ENCODE results near the gene WEE1. TPM values are rescaled to one million over a fixed set of nuclear protein-coding genes. Genes with fewer than 3 reads are reported as not detected.
"Not testable (repeated sequence)": the region's sequence is repeated elsewhere in the genome, so short reads cannot be mapped to it uniquely, and the experiment has no call there.

Gene WEE1
- polyA plus RNA-seq, 2 donors: 16.2 to 18.3 TPM

DNA sequence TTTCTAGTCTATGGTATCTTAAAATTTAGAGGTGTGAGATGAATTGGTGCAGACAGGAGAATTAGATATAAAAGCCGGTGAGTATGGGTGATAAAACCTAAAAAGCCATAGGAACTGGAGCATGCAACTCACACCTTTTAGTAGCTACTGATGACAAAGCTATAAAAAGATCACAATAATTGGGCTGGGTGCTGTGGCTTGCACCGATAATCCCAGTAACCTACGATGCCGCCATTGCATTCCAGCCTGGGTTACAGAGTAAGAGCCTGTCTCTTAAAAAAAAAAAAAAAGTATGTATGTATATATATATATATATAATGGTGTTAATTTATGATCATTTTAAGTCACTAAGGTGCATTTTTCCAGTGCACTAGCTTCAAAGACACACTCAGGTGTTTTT lies 17.2 kb downstream of the WEE1 start:
- Histone ChIP-seq H3K36me3 (ENCODE audit: control insufficient read depth in 2 of 2, insufficient read depth in 2 of 2, low read length in 1 of 2) (peaks cover 4 to 8% of the 10 kb centered on the region in 2 donors), H3K4me1 (ENCODE audit: control insufficient read depth in 2 of 2, insufficient read depth in 2 of 2, low read length in 1 of 2) (no peaks in the 10 kb centered on the region), H3K27ac (ENCODE audit: low read depth in 2 of 2, low read length in 1 of 2) (no peak overlapping the region), H3K4me3 (ENCODE audit: low read depth in 1 of 2, low read length in 2 of 2) (no peak overlapping the region), H3K9me3 (ENCODE audit: control insufficient read depth in 2 of 2, insufficient read depth in 1 of 2, low read depth in 1 of 2, low read length in 1 of 2) (no peaks in the 10 kb centered on the region), H3K27me3 (ENCODE audit: control insufficient read depth in 1 of 2, insufficient read depth in 2 of 2, low read length in 2 of 2) (no peaks in the 10 kb centered on the region)
- WGBS, 2 donors: 89 to 93% methylated on average over 4 of the region's 4 CpGs

GRCh38 chr11:9594267-9595046 lies 21.0 kb downstream of the WEE1 start:
- no peak overlapping the region for H3K4me3 ChIP-seq (ENCODE audit: low read depth in 1 of 2, low read length in 2 of 2)
- no peaks in the 10 kb centered on the region for H3K9me3 ChIP-seq (ENCODE audit: control insufficient read depth in 2 of 2, insufficient read depth in 1 of 2, low read depth in 1 of 2, low read length in 1 of 2)
- H3K27me3 ChIP-seq (ENCODE audit: control insufficient read depth in 1 of 2, insufficient read depth in 2 of 2, low read length in 2 of 2): no peaks in the 10 kb centered on the region
- H3K4me1 ChIP-seq (ENCODE audit: control insufficient read depth in 2 of 2, insufficient read depth in 2 of 2, low read length in 1 of 2): no peaks in the 10 kb centered on the region
- no peaks in the 10 kb centered on the region for H3K36me3 ChIP-seq (ENCODE audit: control insufficient read depth in 2 of 2, insufficient read depth in 2 of 2, low read length in 1 of 2)
- H3K27ac ChIP-seq (ENCODE audit: low read depth in 2 of 2, low read length in 1 of 2): no peak overlapping the region
- 74 to 85% methylated on average over 11 of the region's 11 CpGs for WGBS, 2 donors

DNA sequence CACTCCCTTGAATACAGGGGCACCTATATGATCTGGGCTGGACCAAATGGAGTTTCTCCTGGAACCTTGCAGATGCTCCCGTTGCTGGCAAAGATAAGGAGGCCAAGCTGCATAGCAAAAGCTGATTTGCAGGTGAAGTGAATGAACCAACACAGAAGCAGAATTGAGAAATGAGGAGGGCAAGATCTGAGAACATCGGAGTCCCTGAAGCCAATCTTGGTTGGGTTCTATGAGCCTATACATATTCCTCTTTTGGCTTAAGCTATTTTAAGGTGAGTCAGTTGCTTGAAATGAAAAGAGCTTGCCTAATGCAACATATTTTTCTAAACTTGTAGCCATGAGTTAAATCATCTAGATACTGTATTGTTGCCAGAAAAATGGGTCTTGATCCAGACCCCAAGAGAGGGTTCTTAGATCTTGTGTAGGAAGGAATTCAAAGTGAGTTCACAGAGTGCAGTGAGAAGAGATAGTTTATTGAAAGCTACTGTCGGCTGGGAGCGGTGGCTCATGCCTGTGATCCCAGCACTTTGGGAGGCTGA lies 23.5 kb downstream of the WEE1 start:
- Histone ChIP-seq H3K4me1 (ENCODE audit: control insufficient read depth in 2 of 2, insufficient read depth in 2 of 2, low read length in 1 of 2) (peaks cover 0 to 9% of the 10 kb centered on the region in 2 donors), H3K27ac (ENCODE audit: low read depth in 2 of 2, low read length in 1 of 2) (no peak overlapping the region), H3K4me3 (ENCODE audit: low read depth in 1 of 2, low read length in 2 of 2) (no peak overlapping the region), H3K27me3 (ENCODE audit: control insufficient read depth in 1 of 2, insufficient read depth in 2 of 2, low read length in 2 of 2) (no peaks in the 10 kb centered on the region), H3K36me3 (ENCODE audit: control insufficient read depth in 2 of 2, insufficient read depth in 2 of 2, low read length in 1 of 2) (no peaks in the 10 kb centered on the region), H3K9me3 (ENCODE audit: control insufficient read depth in 2 of 2, insufficient read depth in 1 of 2, low read depth in 1 of 2, low read length in 1 of 2) (no peaks in the 10 kb centered on the region)
- WGBS, 2 donors: 87 to 91% methylated on average over 4 of the region's 4 CpGs

DNA sequence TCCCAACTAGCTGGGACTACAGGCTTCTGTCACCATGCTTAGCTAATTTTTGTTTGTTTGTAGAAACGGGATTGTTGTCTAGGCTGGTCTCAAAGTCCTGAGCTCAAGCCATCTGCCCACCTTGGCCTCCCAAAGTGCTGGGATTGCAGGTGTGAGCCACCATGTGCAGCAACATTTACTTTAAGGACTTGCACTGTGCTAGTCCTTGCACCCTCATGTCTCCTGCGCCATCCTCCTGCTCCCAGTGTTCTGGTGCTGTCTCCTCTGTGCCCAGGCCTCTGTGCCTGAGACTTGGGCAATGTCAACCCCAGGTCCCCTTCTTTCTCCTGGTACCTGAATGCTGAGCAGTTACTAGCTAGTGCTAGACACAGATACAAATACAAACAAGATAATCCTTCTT lies 26.7 kb downstream of the WEE1 start:
- Histone ChIP-seq H3K4me3 (ENCODE audit: low read depth in 1 of 2, low read length in 2 of 2) (no peak overlapping the region), H3K4me1 (ENCODE audit: control insufficient read depth in 2 of 2, insufficient read depth in 2 of 2, low read length in 1 of 2) (peaks cover 0 to 9% of the 10 kb centered on the region in 2 donors), H3K27me3 (ENCODE audit: control insufficient read depth in 1 of 2, insufficient read depth in 2 of 2, low read length in 2 of 2) (no peaks in the 10 kb centered on the region), H3K36me3 (ENCODE audit: control insufficient read depth in 2 of 2, insufficient read depth in 2 of 2, low read length in 1 of 2) (no peaks in the 10 kb centered on the region), H3K27ac (ENCODE audit: low read depth in 2 of 2, low read length in 1 of 2) (no peak overlapping the region), H3K9me3 (ENCODE audit: control insufficient read depth in 2 of 2, insufficient read depth in 1 of 2, low read depth in 1 of 2, low read length in 1 of 2) (no peaks in the 10 kb centered on the region)
- WGBS, 2 donors: 87 to 90% methylated on average over 2 of the region's 2 CpGs

- no peaks in the 10 kb centered on the region for H3K9me3 ChIP-seq (ENCODE audit: control insufficient read depth in 2 of 2, insufficient read depth in 1 of 2, low read depth in 1 of 2, low read length in 1 of 2)
- peak overlapping the region in 1 of 2 donors; percentile 77 for H3K27ac ChIP-seq (ENCODE audit: low read depth in 2 of 2, low read length in 1 of 2)
- H3K27me3 ChIP-seq (ENCODE audit: control insufficient read depth in 1 of 2, insufficient read depth in 2 of 2, low read length in 2 of 2): no peaks in the 10 kb centered on the region
- H3K36me3 ChIP-seq (ENCODE audit: control insufficient read depth in 2 of 2, insufficient read depth in 2 of 2, low read length in 1 of 2): no peaks in the 10 kb centered on the region
- H3K4me1 ChIP-seq (ENCODE audit: control insufficient read depth in 2 of 2, insufficient read depth in 2 of 2, low read length in 1 of 2): peaks cover 0 to 9% of the 10 kb centered on the region in 2 donors
- WGBS, 2 donors: 59 to 82% methylated on average over 4 of the region's 4 CpGs
- no peak overlapping the region for H3K4me3 ChIP-seq (ENCODE audit: low read depth in 1 of 2, low read length in 2 of 2)
Observed at GRCh38 chr11:9600644-9601036, 27.2 kb downstream of the WEE1 start.

- no peak overlapping the region for H3K4me3 ChIP-seq (ENCODE audit: low read depth in 1 of 2, low read length in 2 of 2)
- H3K27me3 ChIP-seq (ENCODE audit: control insufficient read depth in 1 of 2, insufficient read depth in 2 of 2, low read length in 2 of 2): no peaks in the 10 kb centered on the region
- H3K27ac ChIP-seq (ENCODE audit: low read depth in 2 of 2, low read length in 1 of 2): peak overlapping the region; percentile 77 to 93
- no peaks in the 10 kb centered on the region for H3K9me3 ChIP-seq (ENCODE audit: control insufficient read depth in 2 of 2, insufficient read depth in 1 of 2, low read depth in 1 of 2, low read length in 1 of 2)
- no peaks in the 10 kb centered on the region for H3K36me3 ChIP-seq (ENCODE audit: control insufficient read depth in 2 of 2, insufficient read depth in 2 of 2, low read length in 1 of 2)
- H3K4me1 ChIP-seq (ENCODE audit: control insufficient read depth in 2 of 2, insufficient read depth in 2 of 2, low read length in 1 of 2): peaks cover 0 to 9% of the 10 kb centered on the region in 2 donors
- WGBS, 2 donors: 48 to 53% methylated on average over 7 of the region's 7 CpGs
Observed at GRCh38 chr11:9601037-9601875, 27.8 kb downstream of the WEE1 start.

GRCh38 chr11:9601876-9602199 lies 28.4 kb downstream of the WEE1 start:
- Histone ChIP-seq H3K27me3 (ENCODE audit: control insufficient read depth in 1 of 2, insufficient read depth in 2 of 2, low read length in 2 of 2) (no peaks in the 10 kb centered on the region), H3K36me3 (ENCODE audit: control insufficient read depth in 2 of 2, insufficient read depth in 2 of 2, low read length in 1 of 2) (no peaks in the 10 kb centered on the region), H3K9me3 (ENCODE audit: control insufficient read depth in 2 of 2, insufficient read depth in 1 of 2, low read depth in 1 of 2, low read length in 1 of 2) (no peaks in the 10 kb centered on the region), H3K4me1 (ENCODE audit: control insufficient read depth in 2 of 2, insufficient read depth in 2 of 2, low read length in 1 of 2) (peaks cover 0 to 9% of the 10 kb centered on the region in 2 donors), H3K4me3 (ENCODE audit: low read depth in 1 of 2, low read length in 2 of 2) (no peak overlapping the region), H3K27ac (ENCODE audit: low read depth in 2 of 2, low read length in 1 of 2) (no peak overlapping the region)
- 68 to 72% methylated on average over 5 of the region's 5 CpGs for WGBS, 2 donors

DNA sequence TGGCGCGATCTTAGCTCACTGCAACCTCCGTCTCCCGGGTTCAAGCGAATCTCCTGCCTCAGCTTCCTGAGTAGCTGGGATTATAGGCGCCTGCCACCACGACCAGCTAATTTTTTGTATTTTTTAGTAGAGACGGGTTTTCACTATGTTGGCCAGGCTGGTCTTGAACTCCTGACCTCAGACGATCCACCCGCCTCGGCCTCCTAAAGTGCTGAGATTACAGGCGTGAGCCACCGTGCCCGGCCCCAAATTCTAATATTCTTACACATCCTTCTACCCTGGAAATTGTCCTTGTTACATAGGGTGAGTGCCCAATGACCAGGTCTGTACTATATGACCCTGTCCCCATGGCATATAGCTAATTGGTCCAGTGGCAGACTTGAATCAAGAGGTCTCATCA lies 29.7 kb downstream of the WEE1 start:
- not testable (repeated sequence) for H3K27me3 ChIP-seq (ENCODE audit: control insufficient read depth in 1 of 2, insufficient read depth in 2 of 2, low read length in 2 of 2); H3K4me1 ChIP-seq (ENCODE audit: control insufficient read depth in 2 of 2, insufficient read depth in 2 of 2, low read length in 1 of 2)
- WGBS, 2 donors: 96 to 98% methylated on average over 14 of the region's 14 CpGs

DNA sequence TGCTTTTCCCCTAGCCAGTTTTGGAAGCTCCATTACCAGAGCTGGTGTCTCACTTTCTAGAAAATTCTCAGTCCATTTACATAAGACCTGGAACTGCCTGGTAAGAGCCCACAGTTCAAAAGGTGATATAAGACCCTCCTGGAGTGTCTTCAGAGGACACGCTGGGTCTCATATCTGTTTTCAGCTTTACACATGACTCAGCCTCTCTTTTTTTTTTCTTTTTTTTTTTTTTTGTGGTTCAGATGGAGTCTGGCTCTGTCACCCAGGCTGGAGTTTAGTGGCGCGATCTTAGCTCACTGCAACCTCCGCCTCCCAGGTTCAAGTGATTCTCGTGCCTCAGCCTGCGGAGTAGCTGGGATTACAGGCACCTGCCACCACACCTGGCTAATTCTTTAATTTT lies 30.7 kb downstream of the WEE1 start:
- Histone ChIP-seq H3K4me1 (ENCODE audit: control insufficient read depth in 2 of 2, insufficient read depth in 2 of 2, low read length in 1 of 2) (peaks cover 0 to 9% of the 10 kb centered on the region in 2 donors), H3K36me3 (ENCODE audit: control insufficient read depth in 2 of 2, insufficient read depth in 2 of 2, low read length in 1 of 2) (no peaks in the 10 kb centered on the region), H3K27ac (ENCODE audit: low read depth in 2 of 2, low read length in 1 of 2) (no peak overlapping the region), H3K27me3 (ENCODE audit: control insufficient read depth in 1 of 2, insufficient read depth in 2 of 2, low read length in 2 of 2) (no peaks in the 10 kb centered on the region), H3K9me3 (ENCODE audit: control insufficient read depth in 2 of 2, insufficient read depth in 1 of 2, low read depth in 1 of 2, low read length in 1 of 2) (no peaks in the 10 kb centered on the region), H3K4me3 (ENCODE audit: low read depth in 1 of 2, low read length in 2 of 2) (no peak overlapping the region)
- WGBS, 2 donors: 85 to 88% methylated on average over 6 of the region's 6 CpGs

More for the DNA sequence above, 29.7 kb downstream of the WEE1 start:
- H3K9me3 ChIP-seq (ENCODE audit: control insufficient read depth in 2 of 2, insufficient read depth in 1 of 2, low read depth in 1 of 2, low read length in 1 of 2); H3K27ac ChIP-seq (ENCODE audit: low read depth in 2 of 2, low read length in 1 of 2); H3K4me3 ChIP-seq (ENCODE audit: low read depth in 1 of 2, low read length in 2 of 2); H3K36me3 ChIP-seq (ENCODE audit: control insufficient read depth in 2 of 2, insufficient read depth in 2 of 2, low read length in 1 of 2): not testable (repeated sequence)

All from esophagus (tissue), 2 donors.